Activated T-cell treated with anti-CD3 and anti-CD28 coated beads, Interleukin-2, amount 50 U/mL, for 72 hours (primary cell): ENCODE data around the gene CSAD. TPM values are rescaled to one million over a fixed set of nuclear protein-coding genes. Genes with fewer than 3 reads are reported as not detected.
"Not testable (repeated sequence)": the region's sequence is repeated elsewhere in the genome, so short reads cannot be mapped to it uniquely, and the experiment has no call there.

Experiments
- ATAC-seq, 2 donors: fragments of 150-1000 bp; cut with Tn5 transposase; replicated peaks in 1 of 2; 2 replicates each; pipeline ENCODE4 v1.10.0; 2021; ENCODE audit warnings: moderate library complexity in 2 of 2, mild to moderate bottlenecking in 1 of 2
- DNase-seq, 2 donors: peaks; one replicate each; pipeline ENCODE4 v3.0.0; 2021 to 2022; ENCODE audit warnings: mixed read lengths in 1 of 2
- H3K27ac Mint-ChIP-seq: one replicate; pipeline ENCODE4 v1.8.0; 2022; ENCODE audit warnings: mild to moderate bottlenecking, moderate library complexity, mixed read lengths
- H3K27me3 Mint-ChIP-seq: one replicate; pipeline ENCODE4 v1.8.0; 2022; ENCODE audit warnings: low read depth, mixed read lengths
- H3K36me3 Mint-ChIP-seq, 2 donors: one replicate each; pipeline ENCODE4 v1.8.0; 2022; ENCODE audit warnings: mixed read lengths in 2 of 2, mild to moderate bottlenecking in 1 of 2; ENCODE audit not compliant: insufficient read depth in 2 of 2
- H3K4me1 Mint-ChIP-seq: one replicate; pipeline ENCODE4 v1.8.0; 2022; ENCODE audit warnings: low read depth, mixed read lengths
- H3K4me3 Mint-ChIP-seq, 2 donors: one replicate each; pipeline ENCODE4 v1.8.0; 2022; ENCODE audit warnings: mild to moderate bottlenecking in 2 of 2, mixed read lengths in 2 of 2, moderate library complexity in 2 of 2
- H3K9me3 Mint-ChIP-seq, 2 donors: one replicate each; pipeline ENCODE4 v1.8.0; 2022; ENCODE audit warnings: mixed read lengths in 2 of 2
- total RNA-seq, 2 donors: library from RNA; stranded (reverse); gene quantifications; one replicate each; pipeline ENCODE4 v1.2.3, GENCODE V29; 2022

CSAD gene
- total RNA-seq, 2 donors from 2014 or later: 42.7 to 45.2 TPM

DNA sequence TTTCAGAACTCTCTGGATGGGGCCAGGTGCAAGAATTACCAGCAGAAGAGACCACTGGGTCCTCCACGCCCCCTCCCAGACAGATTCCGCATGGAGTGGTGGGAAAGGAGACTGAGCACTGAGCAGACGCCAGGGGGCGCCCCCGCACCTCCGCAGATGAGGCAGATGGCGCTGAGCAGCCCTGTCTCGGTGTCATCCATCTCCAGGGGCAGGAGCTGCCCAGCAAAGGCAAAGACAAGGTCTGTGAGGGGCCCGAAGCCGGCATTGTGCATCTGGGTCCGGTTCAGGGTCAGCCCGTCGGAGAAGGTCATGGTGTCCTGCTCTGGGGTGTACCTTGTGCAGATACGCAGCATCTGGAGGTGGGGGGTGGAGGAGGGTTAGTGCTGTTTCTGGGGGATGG is 32.6 kb upstream of the CSAD start:
- ATAC-seq (peak; percentile 67 to 71), DNase-seq (peak; percentile 86 to 89)
- H3K36me3 Mint-ChIP-seq: peaks cover 6 to 11% of the 10 kb centered on the region in 2 donors
- H3K4me1 Mint-ChIP-seq: peaks cover 79% of the 10 kb centered on the region
- H3K27ac Mint-ChIP-seq: no peak overlapping the region
- H3K4me3 Mint-ChIP-seq: no peak overlapping the region
- H3K9me3 Mint-ChIP-seq: no peaks in the 10 kb centered on the region
- H3K27me3 Mint-ChIP-seq: no peaks in the 10 kb centered on the region

- H3K27me3 Mint-ChIP-seq: no peaks in the 10 kb centered on the region
- H3K27ac Mint-ChIP-seq: no peak overlapping the region
- no peaks in the 10 kb centered on the region for H3K9me3 Mint-ChIP-seq
- DNase-seq (no peak), ATAC-seq (no peak)
- no peak overlapping the region for H3K4me3 Mint-ChIP-seq
- H3K4me1 Mint-ChIP-seq: peaks cover 79% of the 10 kb centered on the region
- peaks cover 6 to 10% of the 10 kb centered on the region in 2 donors for H3K36me3 Mint-ChIP-seq
Observed at GRCh38 chr12:53212931-53213330, 32.2 kb upstream of the CSAD start.

DNA sequence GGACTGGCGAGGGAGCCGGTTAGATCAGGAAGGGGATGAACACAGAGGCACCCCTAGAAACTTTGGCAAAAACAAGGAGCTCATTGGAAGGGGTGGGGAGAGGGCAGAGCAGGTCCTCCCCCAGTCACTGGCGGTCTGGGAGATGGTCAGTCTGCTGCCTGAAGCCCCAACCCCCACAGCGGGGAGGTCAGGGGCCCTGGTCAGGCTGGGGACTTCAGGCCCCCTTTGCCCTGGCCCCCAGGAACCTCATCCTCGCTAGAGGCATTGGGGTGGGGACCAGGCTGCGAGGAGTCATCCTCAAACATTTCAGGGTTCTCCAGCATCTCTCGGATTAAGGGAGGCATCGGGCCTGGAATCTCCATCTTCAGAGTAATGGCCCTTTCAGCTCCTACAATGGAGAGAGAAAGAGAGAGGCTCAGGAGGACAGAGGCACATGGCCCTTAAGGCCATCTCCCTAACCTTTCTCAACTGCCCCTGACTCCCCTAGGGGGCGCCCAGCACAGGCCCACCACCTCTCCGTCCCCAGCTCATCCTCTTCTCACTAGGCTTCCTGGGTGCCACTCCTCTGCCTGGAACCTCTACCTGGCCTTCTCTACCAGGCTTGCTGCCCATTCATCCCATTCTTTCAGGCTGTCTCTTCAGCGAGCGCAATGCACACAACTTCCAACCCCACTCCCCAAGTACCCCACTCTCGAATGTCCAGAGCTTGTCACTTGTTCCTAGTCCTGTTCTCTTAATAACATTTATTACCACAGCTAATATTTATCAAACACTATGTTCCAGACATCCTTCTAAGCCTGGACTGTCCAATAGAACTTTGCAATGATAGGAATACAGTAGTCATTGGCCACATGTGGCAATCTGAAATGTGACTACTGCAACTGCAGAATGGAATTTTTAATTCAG is 31.0 kb upstream of the CSAD start:
- no peak for ATAC-seq
- H3K4me1 Mint-ChIP-seq: peaks cover 78% of the 10 kb centered on the region
- no peak overlapping the region for H3K27ac Mint-ChIP-seq
- H3K27me3 Mint-ChIP-seq: no peaks in the 10 kb centered on the region
- DNase-seq: no peak
- H3K9me3 Mint-ChIP-seq: no peaks in the 10 kb centered on the region
- peaks cover 6 to 9% of the 10 kb centered on the region in 2 donors for H3K36me3 Mint-ChIP-seq
- H3K4me3 Mint-ChIP-seq: no peak overlapping the region

GRCh38 chr12:53210843-53211242 is 30.1 kb upstream of the CSAD start:
- Mint-ChIP-seq H3K27ac (no peak overlapping the region), H3K9me3 (no peaks in the 10 kb centered on the region), H3K36me3 (peaks cover 6 to 9% of the 10 kb centered on the region in 2 donors), H3K4me3 (no peak overlapping the region), H3K27me3 (no peaks in the 10 kb centered on the region), H3K4me1 (peaks cover 78% of the 10 kb centered on the region)
- DNase-seq (no peak), ATAC-seq (no peak)

DNA sequence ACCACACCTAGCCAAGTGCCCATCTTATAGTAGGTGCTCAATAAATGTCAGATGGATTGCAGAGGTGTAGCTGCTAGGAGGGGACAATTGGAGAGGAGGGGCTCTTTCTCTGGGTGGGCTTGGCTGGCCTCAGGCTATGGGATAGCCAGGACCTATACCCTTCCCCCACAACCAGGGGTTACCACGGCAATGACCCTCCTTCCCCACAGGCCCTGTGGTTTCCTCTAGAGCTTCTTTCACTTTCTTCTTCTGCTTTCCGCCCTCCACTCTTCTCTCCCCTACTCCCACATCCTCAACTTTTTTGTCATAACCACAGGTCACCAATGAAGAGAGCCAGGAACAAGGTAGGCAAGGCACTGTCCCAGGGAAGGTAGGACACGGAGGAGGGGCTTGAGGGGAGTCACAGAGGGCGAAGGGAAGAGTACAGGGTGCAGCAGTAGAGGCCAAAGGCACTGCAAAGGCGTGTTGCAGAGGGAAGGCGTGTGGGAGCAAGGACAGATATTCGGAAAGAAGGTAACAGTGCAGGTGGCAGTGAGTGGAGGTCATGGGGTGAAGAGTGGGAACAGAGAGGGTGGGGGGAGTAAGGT is 28.2 kb upstream of the CSAD start:
- Mint-ChIP-seq H3K27me3 (no peaks in the 10 kb centered on the region), H3K36me3 (peaks cover 5 to 8% of the 10 kb centered on the region in 2 donors), H3K4me3 (peak overlapping the region; percentile 78 to 91), H3K4me1 (peaks cover 79% of the 10 kb centered on the region), H3K9me3 (no peaks in the 10 kb centered on the region), H3K27ac (peak overlapping the region; percentile 52)
- ATAC-seq: peak; percentile 24
- peak in 1 of 2 donors; percentile 51 for DNase-seq

- no peak for ATAC-seq
Observed at GRCh38 chr12:53208435-53208834, 27.7 kb upstream of the CSAD start.

GRCh38 chr12:53207042-53207441 is 26.3 kb upstream of the CSAD start, which contains the start of gene ITGB7:
TSS of gene ITGB7 (minus strand) at chr12:53207251. CDS start at chr12:53200443, 6,808 bp downstream.
- Mint-ChIP-seq H3K27me3 (no peaks in the 10 kb centered on the region), H3K27ac (peak within 1 kb of the TSS; percentile 83), H3K36me3 (peaks cover 3 to 10% of the 10 kb centered on the region in 2 donors), H3K4me3 (peak within 1 kb of the TSS; percentile 78 to 86), H3K4me1 (peaks cover 65% of the 10 kb centered on the region), H3K9me3 (no peaks in the 10 kb centered on the region)
- ATAC-seq: peak; percentile 58 to 68
- peak; percentile 76 to 77 for DNase-seq

More at GRCh38 chr12:53208435-53208834, 27.7 kb upstream of the CSAD start:
- H3K36me3 Mint-ChIP-seq: peaks cover 3 to 8% of the 10 kb centered on the region in 2 donors
- peak overlapping the region; percentile 78 to 91 for H3K4me3 Mint-ChIP-seq
- peak overlapping the region; percentile 83 for H3K27ac Mint-ChIP-seq
- no peaks in the 10 kb centered on the region for H3K27me3 Mint-ChIP-seq
- no peaks in the 10 kb centered on the region for H3K9me3 Mint-ChIP-seq
- no peak for DNase-seq
- peaks cover 78% of the 10 kb centered on the region for H3K4me1 Mint-ChIP-seq

GRCh38 chr12:53205747-53206419 is 25.2 kb upstream of the CSAD start:
- H3K27me3 Mint-ChIP-seq: no peaks in the 10 kb centered on the region
- H3K4me3 Mint-ChIP-seq: peak overlapping the region; percentile 75 to 86
- H3K4me1 Mint-ChIP-seq: peaks cover 71% of the 10 kb centered on the region
- DNase-seq (peak; percentile 88 to 91), ATAC-seq (peak; percentile 87 to 91)
- H3K9me3 Mint-ChIP-seq: no peaks in the 10 kb centered on the region
- H3K36me3 Mint-ChIP-seq: peaks cover 7 to 11% of the 10 kb centered on the region in 2 donors
- H3K27ac Mint-ChIP-seq: peak overlapping the region; percentile 20

DNA sequence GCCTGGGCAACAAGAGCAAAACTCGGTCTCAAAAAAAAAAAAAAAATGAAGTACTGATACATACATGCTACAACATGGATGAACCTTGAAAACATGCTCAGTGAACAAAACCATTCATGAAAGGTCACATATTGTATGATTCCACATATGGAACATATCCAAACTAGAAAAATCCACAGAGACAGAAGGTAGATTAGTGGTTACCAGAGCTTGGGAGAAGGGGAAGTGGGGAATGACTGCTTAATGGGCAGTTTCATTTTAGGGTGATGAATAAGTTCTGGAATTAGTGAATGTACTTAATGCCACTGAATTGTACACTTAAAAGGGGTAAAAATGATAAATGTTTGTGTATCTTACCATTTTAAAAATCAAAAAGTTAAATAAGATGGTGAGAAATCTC is 23.6 kb upstream of the CSAD start:
- peak overlapping the region; percentile 23 to 37 for H3K4me3 Mint-ChIP-seq
- H3K36me3 Mint-ChIP-seq: peaks cover 9 to 17% of the 10 kb centered on the region in 2 donors
- H3K27ac Mint-ChIP-seq: no peak overlapping the region

GRCh38 chr12:53202316-53202715 is 21.6 kb upstream of the CSAD start:
- not testable (repeated sequence) for H3K27ac Mint-ChIP-seq
- H3K4me1 Mint-ChIP-seq: peaks cover 76% of the 10 kb centered on the region

More for the DNA sequence above, 23.6 kb upstream of the CSAD start:
- DNase-seq (no peak), ATAC-seq (no peak)
- Mint-ChIP-seq H3K9me3 (no peaks in the 10 kb centered on the region), H3K27me3 (no peaks in the 10 kb centered on the region), H3K4me1 (peaks cover 79% of the 10 kb centered on the region)

GRCh38 chr12:53201639-53202038 is 20.9 kb upstream of the CSAD start:
- DNase-seq (no peak), ATAC-seq (no peak)
- Mint-ChIP-seq H3K27ac (no peak overlapping the region), H3K4me3 (peak overlapping the region in 1 of 2 donors; percentile 11), H3K27me3 (no peaks in the 10 kb centered on the region), H3K36me3 (peaks cover 7 to 15% of the 10 kb centered on the region in 2 donors), H3K9me3 (no peaks in the 10 kb centered on the region), H3K4me1 (peaks cover 69% of the 10 kb centered on the region)

More at GRCh38 chr12:53202316-53202715, 21.6 kb upstream of the CSAD start:
- not testable (repeated sequence) for ATAC-seq, DNase-seq, H3K27me3 Mint-ChIP-seq, H3K9me3 Mint-ChIP-seq, H3K4me3 Mint-ChIP-seq
- H3K36me3 Mint-ChIP-seq: peaks cover 6 to 15% of the 10 kb centered on the region in 2 donors

- H3K27ac Mint-ChIP-seq: peak overlapping the region; percentile 94
- H3K9me3 Mint-ChIP-seq: no peaks in the 10 kb centered on the region
- H3K36me3 Mint-ChIP-seq: peaks cover 7 to 16% of the 10 kb centered on the region in 2 donors
- peak overlapping the region; percentile 67 to 88 for H3K4me3 Mint-ChIP-seq
- peaks cover 64% of the 10 kb centered on the region for H3K4me1 Mint-ChIP-seq
- no peaks in the 10 kb centered on the region for H3K27me3 Mint-ChIP-seq
- DNase-seq: no peak
- ATAC-seq: no peak
Observed at GRCh38 chr12:53201177-53201541, 20.4 kb upstream of the CSAD start.
